H9 (cell line): Measurements from ENCODE around the gene RAI1. TPM values are rescaled to one million over a fixed set of nuclear protein-coding genes. Genes with fewer than 3 reads are reported as not detected.

Source experiments
- DNase-seq: peaks from one replicate; pipeline ENCODE4 v3.0.0-alpha.2; 2017
- H2AFZ ChIP-seq: one replicate; pipeline ENCODE4 v1.6.1; 2013; ENCODE audit warnings: mild to moderate bottlenecking, low read length, control low read depth, moderate library complexity
- H2AK5ac ChIP-seq: 2 replicates; pipeline ENCODE4 v1.6.1; 2013; ENCODE audit warnings: low read length, control low read depth, mixed read lengths; ENCODE audit not compliant: insufficient read length
- H2BK120ac ChIP-seq: one replicate; pipeline ENCODE4 v1.6.1; 2013; ENCODE audit warnings: low read depth, mild to moderate bottlenecking, low read length, control low read depth, inconsistent platforms; ENCODE audit not compliant: poor library complexity, severe bottlenecking
- H2BK12ac ChIP-seq: 2 replicates; pipeline ENCODE4 v1.6.1; 2013; ENCODE audit warnings: low read length, control low read depth, mixed read lengths, low read depth; ENCODE audit not compliant: insufficient read length
- H2BK15ac ChIP-seq: 2 replicates; pipeline ENCODE4 v1.6.1; 2013; ENCODE audit warnings: low read depth, low read length, control low read depth
- H2BK20ac ChIP-seq: one replicate; pipeline ENCODE4 v1.6.1; 2013; ENCODE audit warnings: low read depth, mild to moderate bottlenecking, low read length, control low read depth, inconsistent platforms; ENCODE audit not compliant: poor library complexity, severe bottlenecking
- H2BK5ac ChIP-seq: 2 replicates; pipeline ENCODE4 v1.6.1; 2013; ENCODE audit warnings: low read length, control low read depth, mixed read lengths; ENCODE audit not compliant: insufficient read length
- H3K14ac ChIP-seq: 2 replicates; pipeline ENCODE4 v1.6.1; 2013; ENCODE audit warnings: low read length, control low read depth; ENCODE audit not compliant: insufficient read depth
- H3K18ac ChIP-seq: 2 replicates; pipeline ENCODE4 v1.6.1; 2013; ENCODE audit warnings: low read depth, mild to moderate bottlenecking, mixed read lengths, low read length, control low read depth; ENCODE audit not compliant: insufficient read length
- H3K23ac ChIP-seq: 2 replicates; pipeline ENCODE4 v1.6.1; 2013; ENCODE audit warnings: low read length, control low read depth, mixed read lengths, low read depth; ENCODE audit not compliant: insufficient read length
- H3K23me2 ChIP-seq: 2 replicates; pipeline ENCODE4 v1.6.1; 2013; ENCODE audit warnings: low read depth, mild to moderate bottlenecking, mixed read lengths, low read length, control low read depth; ENCODE audit not compliant: insufficient read length, poor library complexity, severe bottlenecking
- H3K27ac ChIP-seq: 2 replicates; pipeline ENCODE4 v1.5.1; 2013; ENCODE audit warnings: low read length, control low read depth, mixed read lengths, low read depth; ENCODE audit not compliant: insufficient read length
- H3K27me3 ChIP-seq: 2 replicates; pipeline ENCODE4 v1.6.1; 2013; ENCODE audit warnings: low read length, control low read depth, inconsistent platforms; ENCODE audit not compliant: insufficient read depth
- H3K4ac ChIP-seq: 2 replicates; pipeline ENCODE4 v1.6.1; 2013; ENCODE audit warnings: low read depth, mild to moderate bottlenecking, control low read depth, inconsistent platforms, low read length, moderate library complexity
- H3K4me1 ChIP-seq: 2 replicates; pipeline ENCODE4 v1.6.1; 2013; ENCODE audit warnings: low read length, control low read depth, inconsistent platforms; ENCODE audit not compliant: insufficient read depth
- H3K4me2 ChIP-seq: 2 replicates; pipeline ENCODE4 v1.6.1; 2013; ENCODE audit warnings: low read length, control low read depth, mixed read lengths; ENCODE audit not compliant: insufficient read length, insufficient read depth
- H3K56ac ChIP-seq: 2 replicates; pipeline ENCODE4 v1.6.1; 2013; ENCODE audit warnings: low read depth, mild to moderate bottlenecking, mixed read lengths, low read length, control low read depth; ENCODE audit not compliant: insufficient read length
- H3K79me1 ChIP-seq: 2 replicates; pipeline ENCODE4 v1.6.1; 2013; ENCODE audit warnings: low read depth, mild to moderate bottlenecking, moderate library complexity, low read length, control low read depth, inconsistent platforms; ENCODE audit not compliant: insufficient read depth, poor library complexity, severe bottlenecking
- H3K79me2 ChIP-seq: 2 replicates; pipeline ENCODE4 v1.6.1; 2013; ENCODE audit warnings: low read length, control low read depth, inconsistent platforms; ENCODE audit not compliant: insufficient read depth
- H3K9ac ChIP-seq: 2 replicates; pipeline ENCODE4 v1.6.1; 2013; ENCODE audit warnings: low read length, control low read depth, mixed read lengths; ENCODE audit not compliant: insufficient read length; ENCODE audit errors: extremely low read depth
- H3K9me3 ChIP-seq: one replicate; pipeline ENCODE4 v1.6.1; 2013; ENCODE audit warnings: low read depth, low read length, inconsistent platforms; ENCODE audit not compliant: control insufficient read depth
- H3T11ph ChIP-seq: one replicate; pipeline ENCODE4 v1.6.1; 2013; ENCODE audit warnings: mild to moderate bottlenecking, low read length, control low read depth, inconsistent platforms
- H4K20me1 ChIP-seq: one replicate; pipeline ENCODE4 v1.6.1; 2013; ENCODE audit not compliant: control insufficient read depth, insufficient read length, insufficient read depth
- H4K5ac ChIP-seq: 2 replicates; pipeline ENCODE4 v1.6.1; 2013; ENCODE audit warnings: low read depth, mild to moderate bottlenecking, mixed read lengths, low read length, control low read depth; ENCODE audit not compliant: insufficient read length
- H4K8ac ChIP-seq: replicated peaks from 2 replicates; pipeline ENCODE4 v1.6.1; 2013; ENCODE audit warnings: low read length, control low read depth, mixed read lengths, low read depth; ENCODE audit not compliant: insufficient read length
- H4K91ac ChIP-seq: 2 replicates; pipeline ENCODE4 v1.6.1; 2013; ENCODE audit warnings: low read depth, mild to moderate bottlenecking, moderate library complexity, mixed read lengths, low read length, control low read depth; ENCODE audit not compliant: insufficient read length
- H3K27ac Mint-ChIP-seq, 3 experiments: 2 replicates in 2 of 3; 3 replicates in 1 of 3; pipeline ENCODE4 v1.8.0; 2020 to 2021; ENCODE audit warnings: mixed read lengths in 3 of 3, mild to moderate bottlenecking in 1 of 3, moderate library complexity in 1 of 3
- H3K27me3 Mint-ChIP-seq: 2 replicates; pipeline ENCODE4 v1.8.0; 2021; ENCODE audit warnings: low read depth, mild to moderate bottlenecking, moderate library complexity, mixed read lengths
- H3K36me3 Mint-ChIP-seq, 3 experiments: 2 replicates in 2 of 3; 3 replicates in 1 of 3; pipeline ENCODE4 v1.8.0; 2020 to 2021; ENCODE audit warnings: low read depth in 3 of 3, mixed read lengths in 3 of 3; ENCODE audit not compliant: insufficient read depth in 1 of 3
- H3K4me1 Mint-ChIP-seq, 2 experiments: 2 replicates each; pipeline ENCODE4 v1.8.0; 2020; ENCODE audit warnings: mixed read lengths in 2 of 2
- H3K4me3 Mint-ChIP-seq, 2 experiments: 2 replicates in 1 of 2; 3 replicates in 1 of 2; pipeline ENCODE4 v1.8.0; 2020 to 2021; ENCODE audit warnings: mild to moderate bottlenecking in 2 of 2, mixed read lengths in 2 of 2, moderate library complexity in 1 of 2
- H3K9me3 Mint-ChIP-seq, 2 experiments: 2 replicates in 1 of 2; 3 replicates in 1 of 2; pipeline ENCODE4 v1.8.0; 2020; ENCODE audit warnings: mild to moderate bottlenecking in 2 of 2, mixed read lengths in 2 of 2, moderate library complexity in 1 of 2
- CTCF ChIP-seq: fragments of 200-600 bp; sonication (generic); conservative IDR thresholded peaks from 3 replicates; pipeline ENCODE4 v1.8.0; 2021; ENCODE audit warnings: antibody characterized with exemption, mild to moderate bottlenecking
- WGBS: extraction: QIAGEN DNeasy Blood & Tissue Kit; methylation state at CpG from one replicate; pipeline ENCODE4 v1.1.7; 2013; ENCODE audit warnings: missing lambda C conversion rate, low lambda C conversion rate, mixed read lengths; ENCODE audit not compliant: insufficient read length; ENCODE audit errors: extremely low coverage; 5-methylcytosine and 5-hydroxymethylcytosine counted together
- total RNA-seq: library from RNA; stranded (reverse); gene quantifications from 2 replicates; pipeline ENCODE4 v1.2.1, GENCODE V29; 2021

Gene RAI1
- total RNA-seq, 1 experiment from 2014 or later = 1.5 TPM

- Histone ChIP-seq H2BK15ac (no peak overlapping the region), H3T11ph (no peak overlapping the region), H3K23ac (no peak overlapping the region), H4K8ac (no peak overlapping the region), H3K14ac (no peak overlapping the region; the same call in 1 of the 2 replicates), H3K9ac (no peak overlapping the region), H3K79me1 (no peaks in the 10 kb centered on the region), H2BK12ac (no peak overlapping the region), H2BK120ac (no peak overlapping the region), H4K20me1 (no peaks in the 10 kb centered on the region), H3K23me2 (no peaks in the 10 kb centered on the region), H3K27ac (no peak overlapping the region), H2AK5ac (no peak overlapping the region), H3K79me2 (no peaks in the 10 kb centered on the region), H3K27me3 (no peaks in the 10 kb centered on the region), H3K18ac (no peak overlapping the region), H4K5ac (no peak overlapping the region), H2AFZ (no peak overlapping the region), H4K91ac (no peak overlapping the region), H3K4me2 (no peak overlapping the region), H2BK5ac (no peak overlapping the region), H3K4me1 (no peaks in the 10 kb centered on the region), H3K4ac (no peak overlapping the region), H2BK20ac (no peak overlapping the region), H3K56ac (no peak overlapping the region), H3K9me3 (no peaks in the 10 kb centered on the region)
- peaks cover 7 to 25% of the 10 kb centered on the region in 2 experiments for H3K4me1 Mint-ChIP-seq
- no peak overlapping the region for H3K4me3 Mint-ChIP-seq
- H3K9me3 Mint-ChIP-seq = no peaks in the 10 kb centered on the region
- WGBS = no CpG with 5 or more reads among the region's 7 CpGs
- DNase-seq = no peak
- H3K27ac Mint-ChIP-seq = peak overlapping the region in 1 of 3 experiments; percentile 20; a peak in 1 of 7 replicates
- H3K36me3 Mint-ChIP-seq = no peaks in the 10 kb centered on the region; a peak in 1 of 7 replicates
- no peak for TF ChIP-seq CTCF
- peaks cover 24% of the 10 kb centered on the region for H3K27me3 Mint-ChIP-seq
Observed at GRCh38 chr17:17758941-17759563, 77.8 kb downstream of the RAI1 start.
